Raji (cell line): ENCODE data around the gene SET.

ENCODE experiments used
- POLR2A ChIP-seq: IDR thresholded peaks from 2 replicates; pipeline ENCODE4 v1.6.1; 2011; ENCODE audit warnings: low read depth, low read length, control low read depth; ENCODE audit not compliant: insufficient read depth

The SET gene

GRCh38 chr9:128684065-128684324 lies 5.0 kb upstream of the SET start:
- TF ChIP-seq POLR2A = no peak

GRCh38 chr9:128684325-128685199 lies 4.5 kb upstream of the SET start:
- TF ChIP-seq POLR2A = peak; percentile 78

GRCh38 chr9:128685636-128686489 lies 3.2 kb upstream of the SET start:
- TF ChIP-seq POLR2A = peak; percentile 41; the same call in 1 of the 2 replicates

GRCh38 chr9:128687453-128687852 lies 1.6 kb upstream of the SET start:
- no peak for TF ChIP-seq POLR2A

GRCh38 chr9:128689293-128689774 lies 312 bp downstream of the SET start:
- no peak for TF ChIP-seq POLR2A

GRCh38 chr9:128689820-128690683 lies 1.0 kb downstream of the SET start:
- 0 out of 2 replicates have a peak, but pooled peaks have one; percentile 16 for TF ChIP-seq POLR2A

- no peak for TF ChIP-seq POLR2A
Measured at GRCh38 chr9:128690684-128691034, 1.6 kb downstream of the SET start.

- no peak for TF ChIP-seq POLR2A
Measured at GRCh38 chr9:128694344-128694743, 5.3 kb downstream of the SET start.

- TF ChIP-seq POLR2A = no peak
Measured at GRCh38 chr9:128696923-128697707, 8.1 kb downstream of the SET start.

GRCh38 chr9:128701227-128701854 lies 12.3 kb downstream of the SET start:
- no peak for TF ChIP-seq POLR2A

GRCh38 chr9:128702445-128702948 lies 13.5 kb downstream of the SET start, which contains the start of gene PKN3:
Gene PKN3, plus strand, starts transcription at chr9:128702503. Its CDS starts 413 bp downstream, at chr9:128702916.
- TF ChIP-seq POLR2A = peak; percentile 37; the same call in 1 of the 2 replicates

- TF ChIP-seq POLR2A = no peak
Measured at GRCh38 chr9:128702949-128703615, 14.1 kb downstream of the SET start.

GRCh38 chr9:128703616-128704355 lies 14.8 kb downstream of the SET start:
- TF ChIP-seq POLR2A = no peak

- TF ChIP-seq POLR2A = no peak
Measured at GRCh38 chr9:128704356-128704670, 15.3 kb downstream of the SET start.
